NCI-H510A treated with DMSO at 0.1 percent for 48 hours (cell line): ENCODE measurements around the gene WWTR1.

Source experiments
- DNase-seq: peaks from one replicate; lab custom pipeline; 2025; lab: John Stamatoyannopoulos, UW

Gene WWTR1

GRCh38 chr3:149567381-149567780 is 90.4 kb downstream of the WWTR1 start:
- no peak for DNase-seq

DNA sequence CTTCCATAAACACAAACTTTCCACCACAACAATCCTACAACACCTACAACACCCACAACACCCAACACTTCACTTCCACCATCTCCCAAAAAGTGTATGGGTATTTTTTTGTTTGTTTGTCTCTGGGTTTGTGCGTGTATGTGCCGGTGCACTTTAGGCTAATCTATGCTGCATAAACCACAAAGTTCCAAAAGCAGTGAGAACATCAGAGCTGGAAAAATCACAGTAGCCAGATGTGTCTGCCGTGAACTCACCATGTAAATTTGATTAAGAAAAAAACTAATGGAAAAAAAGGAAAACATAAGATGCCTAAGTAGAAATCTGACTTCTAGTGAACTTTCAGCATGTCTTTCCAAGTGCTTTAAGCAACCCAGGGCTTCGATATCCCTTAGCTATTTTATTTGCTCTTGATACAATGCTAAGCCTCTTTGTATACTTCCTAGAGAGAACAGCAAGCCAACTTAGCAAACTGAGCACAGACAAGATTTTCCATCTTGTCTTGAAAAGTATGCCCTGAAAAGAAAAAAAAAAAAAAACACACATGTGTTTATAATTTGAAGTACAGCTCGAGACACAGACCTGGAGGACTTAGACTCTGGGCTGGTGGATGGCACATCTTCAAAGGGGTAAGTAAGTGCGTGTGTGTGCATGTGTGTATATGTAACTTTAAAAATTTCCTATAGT is 91.4 kb downstream of the WWTR1 start:
- DNase-seq = no peak

DNA sequence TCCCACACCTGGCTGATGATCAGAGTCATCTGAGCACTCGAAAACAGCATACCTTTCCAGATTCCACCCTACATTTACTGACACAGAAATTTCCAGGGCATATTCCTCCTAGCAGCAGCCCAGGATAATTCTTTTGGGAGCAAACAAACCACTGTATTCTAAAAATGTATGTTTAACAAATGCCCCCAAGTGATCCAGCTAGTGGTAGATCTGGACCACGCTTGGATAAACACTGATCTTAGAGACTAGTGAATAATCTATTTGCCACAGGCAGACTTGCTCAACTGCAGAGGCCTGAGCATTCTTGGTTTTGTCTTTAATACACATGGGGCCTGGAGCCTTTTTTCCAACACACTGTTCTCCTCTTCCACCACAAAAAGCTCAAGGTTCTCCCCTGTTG is 93.7 kb downstream of the WWTR1 start:
- DNase-seq = no peak

- DNase-seq = no peak
These were observed 94.7 kb downstream of the WWTR1 start for GRCh38 chr3:149563114-149563513.

DNA sequence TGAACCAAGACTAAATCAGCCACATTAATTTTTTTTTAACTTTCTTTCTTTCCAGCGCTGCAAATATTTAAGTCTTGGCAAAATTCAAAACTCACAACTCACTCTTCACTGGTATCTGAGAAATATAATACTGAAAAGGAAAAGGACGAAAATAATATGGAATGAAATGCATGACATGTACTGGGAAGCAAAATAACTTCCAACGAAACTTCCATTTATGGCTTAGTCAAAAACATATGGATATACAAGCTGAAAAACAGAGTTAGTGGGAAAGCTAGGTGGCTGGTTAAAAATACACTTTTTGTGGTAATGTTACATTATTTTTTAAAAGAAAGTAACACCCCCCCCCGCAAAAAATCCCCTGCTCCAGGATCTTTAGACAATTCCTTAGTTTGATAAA is 97.2 kb downstream of the WWTR1 start:
- DNase-seq = no peak

DNA sequence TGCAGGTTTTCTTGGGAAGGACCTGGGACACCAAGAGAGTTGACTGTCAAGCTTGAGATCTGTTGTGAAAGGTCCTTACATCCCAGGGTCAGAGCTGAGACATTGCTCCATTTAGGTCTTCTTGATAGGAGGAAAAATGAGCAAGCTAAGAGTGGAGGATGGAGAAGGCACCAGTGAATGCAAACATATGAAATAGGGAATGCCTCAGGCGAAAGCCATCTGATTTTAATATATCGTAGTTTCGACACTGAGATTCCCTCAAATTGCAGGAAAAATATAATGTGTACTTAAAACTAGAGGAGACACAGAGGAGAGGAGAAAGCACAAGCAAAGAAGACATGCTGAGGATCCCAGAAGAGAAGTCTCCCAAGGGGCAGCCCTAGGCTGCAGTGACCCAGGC is 97.8 kb downstream of the WWTR1 start:
- no peak for DNase-seq

DNA sequence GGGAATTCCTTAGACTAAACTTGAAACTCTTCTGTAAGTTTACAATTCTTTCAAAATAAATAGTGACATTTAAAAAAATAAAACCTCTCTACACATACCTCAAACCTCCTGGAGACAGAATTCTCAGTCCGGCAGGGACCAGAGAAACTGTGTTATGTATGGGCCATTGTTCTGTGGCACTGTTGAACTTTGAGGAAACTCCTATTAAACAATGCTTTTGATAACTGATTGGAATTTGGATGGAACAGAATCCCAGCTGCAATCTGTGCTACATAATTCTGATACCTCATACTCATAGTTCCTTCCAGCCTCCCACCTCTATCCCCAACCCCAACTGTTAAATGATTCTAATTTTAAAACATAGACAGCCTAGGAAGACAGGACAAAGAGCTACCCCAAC is 98.3 kb downstream of the WWTR1 start:
- DNase-seq = no peak

- no peak for DNase-seq
These were observed 101.9 kb downstream of the WWTR1 start for GRCh38 chr3:149555927-149556326.

GRCh38 chr3:149554826-149555225 is 103.0 kb downstream of the WWTR1 start:
- no peak for DNase-seq

DNA sequence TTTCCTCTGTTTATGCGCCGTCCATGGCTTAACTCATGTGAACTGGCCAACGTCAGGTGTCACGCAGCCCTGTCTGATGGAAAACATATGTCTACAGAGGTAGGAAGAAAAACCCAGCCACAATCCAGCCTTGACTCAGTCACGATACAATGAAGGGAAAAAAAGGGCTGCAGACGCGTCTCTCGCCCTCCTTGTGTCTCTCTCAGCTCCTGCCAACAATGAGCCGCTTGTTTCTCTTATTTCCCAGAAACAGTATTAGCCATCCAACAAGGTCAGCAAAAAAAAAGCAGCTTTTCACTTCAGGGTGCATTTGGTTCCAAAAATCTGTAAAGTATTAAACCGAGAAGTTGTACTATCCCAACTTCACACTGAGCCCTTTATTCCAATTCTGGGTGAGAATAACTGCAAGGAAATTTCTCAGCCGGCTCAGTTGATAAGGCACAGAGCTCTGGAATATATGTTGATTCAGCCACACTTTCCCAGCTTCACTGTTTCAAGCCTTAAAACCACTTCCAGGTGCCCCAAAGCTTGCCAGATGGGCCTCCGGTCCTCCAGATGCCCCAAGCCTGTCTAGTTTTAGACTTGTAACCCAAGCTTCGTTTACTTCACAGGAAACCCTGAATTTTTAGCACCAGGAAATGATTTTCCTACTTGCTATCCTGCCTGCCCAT is 103.9 kb downstream of the WWTR1 start:
- no peak for DNase-seq

GRCh38 chr3:149552700-149553099 is 105.1 kb downstream of the WWTR1 start:
- no peak for DNase-seq

DNA sequence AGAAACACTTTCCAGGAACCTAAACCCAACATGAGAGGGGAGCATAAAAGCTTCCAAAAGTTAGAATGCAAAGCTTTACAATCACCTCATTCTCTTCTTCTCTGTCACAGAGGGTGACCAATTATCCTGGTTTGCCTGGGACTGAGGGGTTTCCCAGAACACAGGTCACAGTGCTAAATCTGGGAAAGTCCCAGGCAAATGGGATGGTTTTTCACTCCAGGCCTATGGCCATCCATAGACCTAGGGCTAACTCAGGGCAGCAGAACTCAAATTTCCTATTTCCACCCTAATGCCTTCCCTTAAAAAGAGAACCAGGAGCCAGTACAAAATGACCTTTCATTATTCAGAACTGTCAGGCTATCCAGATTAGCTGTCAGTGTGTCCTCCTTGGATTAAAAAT is 106.3 kb downstream of the WWTR1 start:
- DNase-seq = no peak

- DNase-seq = no peak
These were observed 109.2 kb downstream of the WWTR1 start for GRCh38 chr3:149548669-149549065.

- DNase-seq = no peak
These were observed 109.7 kb downstream of the WWTR1 start for GRCh38 chr3:149547954-149548668.

- DNase-seq = no peak
These were observed 110.4 kb downstream of the WWTR1 start for GRCh38 chr3:149547413-149547812.

GRCh38 chr3:149545049-149545448 is 112.8 kb downstream of the WWTR1 start:
- no peak for DNase-seq

GRCh38 chr3:149542375-149543312 is 115.2 kb downstream of the WWTR1 start:
- DNase-seq = no peak

DNA sequence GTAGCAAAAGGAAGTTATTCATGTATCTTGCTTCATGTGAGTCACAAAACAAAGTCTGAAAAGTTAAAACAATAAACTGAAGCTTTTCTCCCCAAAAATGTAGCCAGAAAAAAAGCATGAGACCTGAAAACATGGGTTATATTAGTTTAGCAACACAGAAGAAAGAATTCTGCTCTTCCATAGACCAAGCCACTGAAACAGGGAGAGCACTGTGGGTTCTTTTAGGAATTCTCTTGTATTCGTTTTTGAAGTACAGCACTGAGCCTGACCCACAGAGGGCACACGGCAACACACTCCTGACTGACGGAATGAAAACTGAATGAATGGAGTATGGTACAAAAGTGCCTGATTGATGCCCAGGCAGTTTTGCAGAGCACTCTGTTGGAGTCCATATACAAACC is 116.7 kb downstream of the WWTR1 start:
- DNase-seq = no peak

GRCh38 chr3:149538371-149538770 is 119.5 kb downstream of the WWTR1 start:
- DNase-seq = no peak

DNA sequence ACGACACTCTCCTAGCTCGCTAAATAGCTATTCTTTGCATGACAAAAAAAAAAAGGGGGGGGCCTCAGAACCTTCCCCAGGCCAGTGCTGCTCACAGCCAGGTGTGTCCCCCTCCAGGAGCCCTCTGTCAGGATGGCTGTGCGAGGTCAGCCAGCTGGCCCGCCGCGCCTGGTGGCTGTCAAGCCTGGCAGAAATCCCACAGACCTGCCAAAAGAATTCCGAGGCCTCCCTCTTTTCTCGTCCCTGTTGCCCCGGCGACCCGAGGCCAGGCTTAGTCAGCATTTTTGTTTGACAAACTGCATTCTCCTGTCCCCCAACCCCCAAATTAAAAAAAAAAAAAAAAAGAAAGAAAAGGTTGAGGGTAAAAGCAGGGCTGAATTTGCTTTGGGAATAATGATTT is 121.4 kb downstream of the WWTR1 start:
- DNase-seq = no peak

DNA sequence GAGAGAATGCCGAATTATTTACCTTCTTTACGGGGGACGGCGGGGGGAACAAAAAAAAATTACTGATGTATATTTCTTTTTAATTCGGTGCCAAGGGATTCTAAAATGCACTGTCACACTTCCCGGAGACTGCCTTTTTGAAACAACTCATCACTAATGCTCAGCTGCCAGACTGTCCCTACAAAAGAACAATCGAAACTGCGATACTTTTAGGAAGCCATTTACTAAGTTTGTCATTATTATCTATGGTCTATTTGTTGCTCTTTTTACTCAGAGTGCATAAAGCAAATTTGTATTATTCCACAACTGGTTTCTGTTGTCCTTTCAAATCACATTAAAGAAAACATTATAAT is 122.5 kb downstream of the WWTR1 start:
- peak; percentile 26 for DNase-seq

- DNase-seq = peak; percentile 95
These were observed 123.0 kb downstream of the WWTR1 start for GRCh38 chr3:149534671-149535332.
